GM12865 (cell line): ENCODE results near the gene SLC52A1.
"Not testable (repeated sequence)": the region's sequence is repeated elsewhere in the genome, so short reads cannot be mapped to it uniquely, and the experiment has no call there.

Experiments used
- DNase-seq: peaks from one replicate; pipeline ENCODE4 v3.0.0; 2010; ENCODE audit warnings: low read depth
- H3K4me3 ChIP-seq: 2 replicates; pipeline ENCODE4 v1.5.1; 2011; ENCODE audit warnings: mild to moderate bottlenecking, low read depth, low read length, control low read depth
- TF ChIP-seq, protein P1 (sequence below): IDR thresholded peaks from 2 replicates; pipeline ENCODE4 v1.5.1; 2011; ENCODE audit warnings: low read length, control low read depth, low read depth, inconsistent platforms; ENCODE audit not compliant: insufficient read depth; ENCODE audit errors: missing control alignments

Gene SLC52A1

GRCh38 chr17:5035315-5035714 lies at the start of gene SLC52A1:
TSS of gene SLC52A1 (minus strand) at chr17:5035426. CDS start at chr17:5034606, 820 bp downstream.
- H3K4me3 ChIP-seq, result no peak within 1 kb of the TSS
- DNase-seq, result no peak
- TF ChIP-seq, protein P1, sequence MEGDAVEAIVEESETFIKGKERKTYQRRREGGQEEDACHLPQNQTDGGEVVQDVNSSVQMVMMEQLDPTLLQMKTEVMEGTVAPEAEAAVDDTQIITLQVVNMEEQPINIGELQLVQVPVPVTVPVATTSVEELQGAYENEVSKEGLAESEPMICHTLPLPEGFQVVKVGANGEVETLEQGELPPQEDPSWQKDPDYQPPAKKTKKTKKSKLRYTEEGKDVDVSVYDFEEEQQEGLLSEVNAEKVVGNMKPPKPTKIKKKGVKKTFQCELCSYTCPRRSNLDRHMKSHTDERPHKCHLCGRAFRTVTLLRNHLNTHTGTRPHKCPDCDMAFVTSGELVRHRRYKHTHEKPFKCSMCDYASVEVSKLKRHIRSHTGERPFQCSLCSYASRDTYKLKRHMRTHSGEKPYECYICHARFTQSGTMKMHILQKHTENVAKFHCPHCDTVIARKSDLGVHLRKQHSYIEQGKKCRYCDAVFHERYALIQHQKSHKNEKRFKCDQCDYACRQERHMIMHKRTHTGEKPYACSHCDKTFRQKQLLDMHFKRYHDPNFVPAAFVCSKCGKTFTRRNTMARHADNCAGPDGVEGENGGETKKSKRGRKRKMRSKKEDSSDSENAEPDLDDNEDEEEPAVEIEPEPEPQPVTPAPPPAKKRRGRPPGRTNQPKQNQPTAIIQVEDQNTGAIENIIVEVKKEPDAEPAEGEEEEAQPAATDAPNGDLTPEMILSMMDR, result no peak

GRCh38 chr17:5080591-5080990 lies 45.4 kb upstream of the SLC52A1 start:
- no peak for DNase-seq
- no peak overlapping the region for H3K4me3 ChIP-seq
- TF ChIP-seq, protein P1, result no peak

- peak within 1 kb of the TSS; percentile 70 for H3K4me3 ChIP-seq
- peak; percentile 90 for DNase-seq
- TF ChIP-seq, protein P1, result peak; percentile 13
Observed at GRCh38 chr17:5078106-5079028, 43.1 kb upstream of the SLC52A1 start, which contains the start of gene ZFP3. TSS of gene ZFP3 (plus strand) at chr17:5078467. CDS start at chr17:5091505, 13,038 bp downstream.

DNA sequence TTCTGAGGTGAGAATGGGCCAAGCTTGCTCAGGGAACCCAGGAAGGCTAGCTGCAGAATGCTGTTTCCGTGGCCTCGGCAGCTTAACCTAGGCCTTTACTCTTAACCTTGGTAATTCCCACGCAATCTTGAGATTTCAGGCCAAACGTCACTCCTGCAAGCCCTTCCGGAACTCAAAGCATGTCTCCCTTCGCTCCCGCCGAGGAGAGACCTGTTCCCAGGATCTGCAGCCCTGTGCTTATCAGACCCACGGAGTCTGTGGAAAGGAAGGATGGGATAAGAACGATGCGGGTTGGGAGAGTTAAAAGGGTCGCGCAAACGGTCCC lies 42.5 kb upstream of the SLC52A1 start:
- peak overlapping the region; percentile 70 for H3K4me3 ChIP-seq
- TF ChIP-seq, protein P1, result no peak

GRCh38 chr17:5077275-5077674 lies 42.0 kb upstream of the SLC52A1 start:
- not testable (repeated sequence) for DNase-seq, H3K4me3 ChIP-seq

More for the DNA sequence above, 42.5 kb upstream of the SLC52A1 start:
- no peak for DNase-seq

GRCh38 chr17:5075472-5075871 lies 40.2 kb upstream of the SLC52A1 start:
- H3K4me3 ChIP-seq, DNase-seq: not testable (repeated sequence)

- DNase-seq, result no peak
Observed at GRCh38 chr17:5069724-5070123, 34.5 kb upstream of the SLC52A1 start.

More at GRCh38 chr17:5069724-5070123, 34.5 kb upstream of the SLC52A1 start:
- H3K4me3 ChIP-seq, result no peak overlapping the region
- TF ChIP-seq, protein P1, result no peak
